GM23338 (cell line): Measurements from ENCODE around the gene SLC25A25. TPM values are rescaled to one million over a fixed set of nuclear protein-coding genes. Genes with fewer than 3 reads are reported as not detected.

Source experiments
- ATAC-seq: fragments of 200-7000 bp; cut with Tn5 transposase; 3 replicates; pipeline ENCODE4 v1.9.1; 2020
- DNase-seq: peaks from one replicate; pipeline ENCODE4 v3.0.0-alpha.2; 2015; ENCODE audit warnings: low spot score
- H2AFZ ChIP-seq: fragments of 200-600 bp; sonication (generic); 2 replicates; pipeline ENCODE4 v1.8.0; 2016; ENCODE audit warnings: antibody characterized with exemption, mild to moderate bottlenecking, moderate library complexity
- H3F3A ChIP-seq: fragments of 200-600 bp; sonication (generic); replicated peaks from 2 replicates; pipeline ENCODE4 v1.8.0; 2017; ENCODE audit warnings: antibody characterized with exemption, mixed run types, low read depth
- H3K27ac ChIP-seq: fragments of 200-600 bp; sonication (generic); 2 replicates; pipeline ENCODE4 v1.6.1; 2016; ENCODE audit warnings: low read depth
- H3K27me3 ChIP-seq: fragments of 200-600 bp; sonication (generic); 2 replicates; pipeline ENCODE4 v1.8.0; 2016; ENCODE audit warnings: mild to moderate bottlenecking, mixed run types, moderate library complexity; ENCODE audit not compliant: insufficient read depth
- H3K36me3 ChIP-seq: fragments of 200-600 bp; sonication (generic); 2 replicates; pipeline ENCODE4 v1.8.0; 2016; ENCODE audit warnings: mild to moderate bottlenecking; ENCODE audit not compliant: insufficient read depth
- H3K4me1 ChIP-seq: fragments of 200-600 bp; sonication (generic); 2 replicates; pipeline ENCODE4 v1.8.0; 2016; ENCODE audit warnings: mild to moderate bottlenecking, moderate library complexity; ENCODE audit not compliant: insufficient read depth
- H3K4me2 ChIP-seq: fragments of 200-600 bp; sonication (generic); 2 replicates; pipeline ENCODE4 v1.7.1; 2017; ENCODE audit warnings: mixed run types
- H3K4me3 ChIP-seq: fragments of 200-600 bp; sonication (generic); 2 replicates; pipeline ENCODE4 v1.6.1; 2016; ENCODE audit warnings: mixed run types
- H3K79me2 ChIP-seq: fragments of 200-600 bp; sonication (generic); replicated peaks from 2 replicates; pipeline ENCODE4 v1.8.0; 2017; ENCODE audit warnings: mild to moderate bottlenecking; ENCODE audit not compliant: insufficient read depth
- H3K9me2 ChIP-seq: fragments of 200-600 bp; sonication (generic); 2 replicates; pipeline ENCODE4 v1.8.0; 2017; ENCODE audit not compliant: insufficient read depth
- H4K20me1 ChIP-seq: fragments of 200-600 bp; sonication (generic); replicated peaks from 2 replicates; pipeline ENCODE4 v1.8.0; 2017; ENCODE audit warnings: mild to moderate bottlenecking; ENCODE audit not compliant: insufficient read depth
- H3K27ac Mint-ChIP-seq: 2 replicates; pipeline ENCODE4 v1.8.0; 2020; ENCODE audit warnings: inconsistent platforms, mild to moderate bottlenecking, moderate library complexity, mixed read lengths
- H3K27me3 Mint-ChIP-seq: 3 replicates; pipeline ENCODE4 v1.8.0; 2022; ENCODE audit warnings: low read depth, mild to moderate bottlenecking, moderate library complexity, mixed read lengths, inconsistent platforms; ENCODE audit not compliant: insufficient read depth, poor library complexity
- H3K36me3 Mint-ChIP-seq: 3 replicates; pipeline ENCODE4 v1.8.0; 2021; ENCODE audit warnings: low read depth, mild to moderate bottlenecking, inconsistent platforms, moderate library complexity, mixed read lengths
- H3K4me1 Mint-ChIP-seq: 3 replicates; pipeline ENCODE4 v1.8.0; 2020; ENCODE audit warnings: mild to moderate bottlenecking, inconsistent platforms, mixed read lengths
- H3K4me3 Mint-ChIP-seq: 3 replicates; pipeline ENCODE4 v1.8.0; 2021; ENCODE audit warnings: moderate library complexity, mild to moderate bottlenecking, inconsistent platforms, mixed read lengths
- H3K9me3 Mint-ChIP-seq: 3 replicates; pipeline ENCODE4 v1.8.0; 2020; ENCODE audit warnings: moderate library complexity, mild to moderate bottlenecking, inconsistent platforms, mixed read lengths
- CREB1 ChIP-seq: fragments of 250-450 bp; sonication (Bioruptor Pico); IDR thresholded peaks from 2 replicates; pipeline ENCODE4 v1.5.0; 2020; ENCODE audit warnings: low read depth, mild to moderate bottlenecking, moderate library complexity
- CTCF ChIP-seq, 2 experiments: fragments of 200-600 bp in 1 of 2; sonication (generic) in 1 of 2; conservative IDR thresholded peaks; 2 replicates each; pipeline versions ENCODE4 v1.5.1 to v1.6.1; 2016 to 2017; ENCODE audit warnings: antibody characterized with exemption in 2 of 2, low read depth in 2 of 2, mild to moderate bottlenecking in 2 of 2, moderate library complexity in 1 of 2
- EZH2phosphoT487 ChIP-seq: fragments of 200-600 bp; sonication (generic); IDR thresholded peaks from one replicate; pipeline ENCODE4 v1.8.1; 2018; ENCODE audit warnings: antibody characterized with exemption; ENCODE audit not compliant: unreplicated experiment
- NANOG ChIP-seq: IDR thresholded peaks from 2 replicates; pipeline ENCODE4 v1.6.1; 2016; ENCODE audit warnings: antibody characterized with exemption, borderline replicate concordance
- POLR2AphosphoS5 ChIP-seq: IDR thresholded peaks from 2 replicates; pipeline ENCODE4 v1.6.1; 2016; ENCODE audit warnings: antibody characterized with exemption, low read depth
- REST ChIP-seq: IDR thresholded peaks from one replicate; pipeline ENCODE4 v1.6.1; 2018; ENCODE audit warnings: antibody characterized with exemption; ENCODE audit not compliant: unreplicated experiment
- STAT1 ChIP-seq: IDR thresholded peaks from one replicate; pipeline ENCODE4 v1.6.1; 2016; ENCODE audit warnings: antibody characterized with exemption; ENCODE audit not compliant: unreplicated experiment
- ZNF114 ChIP-seq: fragments of 250-450 bp; sonication (Bioruptor Pico); IDR thresholded peaks from 2 replicates; pipeline ENCODE4 v1.5.0; 2020; ENCODE audit warnings: mild to moderate bottlenecking, moderate library complexity
- ZNF331 ChIP-seq: fragments of 250-450 bp; sonication (Bioruptor Pico); IDR thresholded peaks from 2 replicates; pipeline ENCODE4 v1.5.0; 2020; ENCODE audit warnings: low read depth, mild to moderate bottlenecking, moderate library complexity
- ZNF462 ChIP-seq: fragments of 250-450 bp; sonication (Bioruptor Pico); IDR thresholded peaks from 2 replicates; pipeline ENCODE4 v1.5.0; 2020; ENCODE audit warnings: mild to moderate bottlenecking, moderate library complexity
- polyA plus RNA-seq: library from polyadenylated mRNA; unstranded; fragments of >200 nt; fragmentation: Nextera tagmentation; extraction: Ambion mirVana; gene quantifications from 2 replicates; pipeline ENCODE4 v1.2.1, GENCODE V29; 2016
- total RNA-seq: library from RNA; depleted of rRNA; stranded (reverse); fragments of >200 nt; shearing (Covaris generic); gene quantifications from 2 replicates; pipeline ENCODE4 v1.2.3, GENCODE V29; 2014

Gene SLC25A25
- total and polyA plus RNA-seq, 2 experiments from 2014 or later: 7.1 to 27.0 TPM

GRCh38 chr9:128117613-128118471, 49.8 kb downstream of the SLC25A25 start:
- Histone ChIP-seq H3F3A (peaks cover 7% of the 10 kb centered on the region; the same call in 1 of the 2 replicates), H3K79me2 (no peaks in the 10 kb centered on the region), H2AFZ (no peak overlapping the region), H3K27me3 (no peaks in the 10 kb centered on the region), H3K4me3 (peak overlapping the region; percentile 45), H3K4me2 (peak overlapping the region; percentile 72), H4K20me1 (peaks cover 5% of the 10 kb centered on the region; the same call in 1 of the 2 replicates), H3K36me3 (no peaks in the 10 kb centered on the region), H3K9me2 (no peaks in the 10 kb centered on the region), H3K4me1 (peaks cover 6% of the 10 kb centered on the region; the same call in 1 of the 2 replicates), H3K27ac (no peak overlapping the region)
- DNase-seq (peak; percentile 94), ATAC-seq (peak; percentile 90)
- H3K4me1 Mint-ChIP-seq: peaks cover 10% of the 10 kb centered on the region
- no peaks in the 10 kb centered on the region for H3K9me3 Mint-ChIP-seq
- H3K4me3 Mint-ChIP-seq: peak overlapping the region; percentile 59
- TF ChIP-seq POLR2AphosphoS5: no peak
- TF ChIP-seq NANOG: no peak
- TF ChIP-seq ZNF331 (CRISPR knock-in tag): no peak
- no peak for TF ChIP-seq STAT1
- TF ChIP-seq ZNF462: no peak
- TF ChIP-seq CREB1 (CRISPR knock-in tag): peak; percentile 82
- peak; percentile 100 for TF ChIP-seq CTCF (conservative IDR thresholded peaks at IDR 0.05; ENCODE audit: low read depth in 2 of 2)
- TF ChIP-seq EZH2phosphoT487: no peak
- no peak for TF ChIP-seq ZNF114 (CRISPR knock-in tag)
- TF ChIP-seq REST: no peak
- peaks cover 28% of the 10 kb centered on the region for H3K36me3 Mint-ChIP-seq
- H3K27ac Mint-ChIP-seq: no peak overlapping the region
- H3K27me3 Mint-ChIP-seq: peaks cover 19% of the 10 kb centered on the region
